ENCODE results near the gene TSKS.

TSKS gene

GRCh38 chr19:49798574-49798973, 35.5 kb upstream of the TSKS start:
- TF ChIP-seq CTCF (conservative IDR thresholded peaks at IDR 0.05; ENCODE audit: low read depth), result no peak
- ChIA-PET POLR2A (ENCODE audit: low non-redundant PET) (no interaction called here), CTCF (no interaction called here)
- H3K27ac ChIP-seq, result no peak overlapping the region
- DNase-seq (ENCODE audit: low spot score), result no peak

- ChIA-PET POLR2A (ENCODE audit: low non-redundant PET) (no interaction called here), CTCF (interaction anchor here (0.6 kb wide), 2 partner anchors 9 to 49 kb away, joined by 4 read pairs; no protein-coding TSS in a partner anchor)
- no peak for DNase-seq (ENCODE audit: low spot score)
- no peak for TF ChIP-seq CTCF (conservative IDR thresholded peaks at IDR 0.05; ENCODE audit: low read depth)
- H3K27ac ChIP-seq, result no peak overlapping the region
Observed at GRCh38 chr19:49795615-49796014, 32.5 kb upstream of the TSKS start.

- peak overlapping the region; percentile 28; the same call in 1 of the 2 replicates for H3K27ac ChIP-seq
- DNase-seq (ENCODE audit: low spot score), result no peak
- TF ChIP-seq CTCF (conservative IDR thresholded peaks at IDR 0.05; ENCODE audit: low read depth), result no peak
- ChIA-PET POLR2A (ENCODE audit: low non-redundant PET) (interaction anchor here (0.9 kb wide), 1 partner anchor 14 kb away, joined by 3 read pairs; no protein-coding TSS in a partner anchor), CTCF (interaction anchor here (0.6 to 0.7 kb wide), 3 partner anchors 21 to 234 kb away, joined by 3 to 5 read pairs (median 5); no protein-coding TSS in a partner anchor)
Observed at GRCh38 chr19:49793561-49793840, 30.4 kb upstream of the TSKS start.

- no peak for DNase-seq (ENCODE audit: low spot score)
- H3K27ac ChIP-seq, result peak overlapping the region; percentile 28; the same call in 1 of the 2 replicates
- POLR2A ChIA-PET (ENCODE audit: low non-redundant PET), result interaction anchor here (0.9 kb wide), 1 partner anchor 15 kb away, joined by 3 read pairs; no protein-coding TSS in a partner anchor
- CTCF ChIA-PET, result interaction anchor here (0.6 kb wide), 2 partner anchors 21 to 124 kb away, joined by 3 to 5 read pairs; no protein-coding TSS in a partner anchor
- no peak for TF ChIP-seq CTCF (conservative IDR thresholded peaks at IDR 0.05; ENCODE audit: low read depth)
Observed at GRCh38 chr19:49792829-49793560, 29.9 kb upstream of the TSKS start.

GRCh38 chr19:49791776-49792445, 28.8 kb upstream of the TSKS start:
- DNase-seq (ENCODE audit: low spot score), result no peak
- ChIA-PET POLR2A (ENCODE audit: low non-redundant PET) (no interaction called here), CTCF (no interaction called here)
- TF ChIP-seq CTCF (conservative IDR thresholded peaks at IDR 0.05; ENCODE audit: low read depth), result no peak
- no peak overlapping the region for H3K27ac ChIP-seq

- no peak for TF ChIP-seq CTCF (conservative IDR thresholded peaks at IDR 0.05; ENCODE audit: low read depth)
- CTCF ChIA-PET, result interaction anchor here (0.6 kb wide), 1 partner anchor 67 kb away, joined by 3 read pairs; no protein-coding TSS in a partner anchor
- DNase-seq (ENCODE audit: low spot score), result no peak
Observed at GRCh38 chr19:49790866-49791265, 27.8 kb upstream of the TSKS start.

More at GRCh38 chr19:49790866-49791265, 27.8 kb upstream of the TSKS start:
- H3K27ac ChIP-seq, result peak overlapping the region; percentile 22; the same call in 1 of the 2 replicates
- POLR2A ChIA-PET (ENCODE audit: low non-redundant PET), result no interaction called here
